ENCODE results near the gene UBXN4. TPM values are rescaled to one million over a fixed set of nuclear protein-coding genes. Genes with fewer than 3 reads are reported as not detected.

UBXN4 gene
- total and polyA plus RNA-seq, 2 donors (not counting 1 experiment from before 2014, with no cell fraction given): 41.7 to 113 TPM

GRCh38 chr2:135740206-135740605 lies 1.4 kb upstream of the UBXN4 start:
- H3K9me3 Mint-ChIP-seq (ENCODE audit: insufficient read depth): no peaks in the 10 kb centered on the region
- ChIA-PET CTCF (interaction anchor here (1.0 kb wide), 1 partner anchor 13 kb away, joined by 3 read pairs; no protein-coding TSS in a partner anchor), POLR2A (interaction anchor here (1.0 kb wide), 1 partner anchor 692 kb away, joined by 7 read pairs; no protein-coding TSS in a partner anchor)
- H3K27ac ChIP-seq (ENCODE audit: low read length in 2 of 2): no peak overlapping the region
- H3K79me2 ChIP-seq (ENCODE audit: control insufficient read depth, insufficient read depth, low read length): peaks cover 21% of the 10 kb centered on the region
- intact Hi-C loops (cut with micrococcal nuclease): loop anchor here (2.0 kb wide), 1 partner anchor 643 kb away; no protein-coding TSS in a partner anchor
- H3K27me3 ChIP-seq (replicated peaks in 1 of 4; ENCODE audit: control extremely low read depth in 1 of 4, control insufficient read depth in 3 of 4, insufficient read depth in 4 of 4, low read length in 3 of 4): no peaks in the 10 kb centered on the region
- 91% methylated on average over 3 of the region's 3 CpGs for WGBS (ENCODE audit: insufficient coverage)
- no peaks in the 10 kb centered on the region for H3K27me3 Mint-ChIP-seq
- H3K9ac ChIP-seq (ENCODE audit: low read length): no peak overlapping the region
- no peak overlapping the region for H3K4me3 Mint-ChIP-seq
- H3K4me3 ChIP-seq (ENCODE audit: control extremely low read depth in 1 of 5, extremely low read depth in 1 of 5, insufficient read depth in 1 of 5, low read depth in 2 of 5, low read length in 4 of 5): no peak overlapping the region
- H4K20me1 ChIP-seq (ENCODE audit: control insufficient read depth, insufficient read depth, low read length, poor library complexity, severe bottlenecking): no peaks in the 10 kb centered on the region
- no peaks in the 10 kb centered on the region for H3K36me3 ChIP-seq (replicated peaks in 1 of 2; ENCODE audit: control extremely low read depth in 1 of 2, control insufficient read depth in 1 of 2, extremely low read depth in 1 of 2, insufficient read depth in 2 of 2, low read length in 1 of 2)
- no peak for TF ChIP-seq EZH2 (IDR thresholded peaks at IDR 0.05; ENCODE audit: borderline replicate concordance, insufficient read depth, low read depth, low read length, poor library complexity, severe bottlenecking)
- TF ChIP-seq, protein P1, sequence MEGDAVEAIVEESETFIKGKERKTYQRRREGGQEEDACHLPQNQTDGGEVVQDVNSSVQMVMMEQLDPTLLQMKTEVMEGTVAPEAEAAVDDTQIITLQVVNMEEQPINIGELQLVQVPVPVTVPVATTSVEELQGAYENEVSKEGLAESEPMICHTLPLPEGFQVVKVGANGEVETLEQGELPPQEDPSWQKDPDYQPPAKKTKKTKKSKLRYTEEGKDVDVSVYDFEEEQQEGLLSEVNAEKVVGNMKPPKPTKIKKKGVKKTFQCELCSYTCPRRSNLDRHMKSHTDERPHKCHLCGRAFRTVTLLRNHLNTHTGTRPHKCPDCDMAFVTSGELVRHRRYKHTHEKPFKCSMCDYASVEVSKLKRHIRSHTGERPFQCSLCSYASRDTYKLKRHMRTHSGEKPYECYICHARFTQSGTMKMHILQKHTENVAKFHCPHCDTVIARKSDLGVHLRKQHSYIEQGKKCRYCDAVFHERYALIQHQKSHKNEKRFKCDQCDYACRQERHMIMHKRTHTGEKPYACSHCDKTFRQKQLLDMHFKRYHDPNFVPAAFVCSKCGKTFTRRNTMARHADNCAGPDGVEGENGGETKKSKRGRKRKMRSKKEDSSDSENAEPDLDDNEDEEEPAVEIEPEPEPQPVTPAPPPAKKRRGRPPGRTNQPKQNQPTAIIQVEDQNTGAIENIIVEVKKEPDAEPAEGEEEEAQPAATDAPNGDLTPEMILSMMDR (IDR thresholded peaks at IDR 0.05): no peak
- no peaks in the 10 kb centered on the region for H3K9me3 ChIP-seq (ENCODE audit: control extremely low read depth in 1 of 3, control insufficient read depth in 2 of 3, insufficient read depth in 1 of 3, low read length in 2 of 3)
- no peak overlapping the region for H3K27ac Mint-ChIP-seq
- DNase-seq: no peak
- no peak overlapping the region for H2AFZ ChIP-seq (ENCODE audit: insufficient read depth, low read depth, low read length, poor library complexity, severe bottlenecking)
- no peak overlapping the region for H3K4me2 ChIP-seq (replicated peaks; ENCODE audit: low read depth, low read length, poor library complexity, severe bottlenecking)
- H3K4me1 Mint-ChIP-seq: peaks cover 28% of the 10 kb centered on the region
- H3K4me1 ChIP-seq (ENCODE audit: control insufficient read depth in 2 of 2, insufficient read depth in 2 of 2, low read length in 2 of 2): peaks cover 9 to 17% of the 10 kb centered on the region in 2 donors
- no peak for ATAC-seq (ENCODE audit: low read depth)

DNA sequence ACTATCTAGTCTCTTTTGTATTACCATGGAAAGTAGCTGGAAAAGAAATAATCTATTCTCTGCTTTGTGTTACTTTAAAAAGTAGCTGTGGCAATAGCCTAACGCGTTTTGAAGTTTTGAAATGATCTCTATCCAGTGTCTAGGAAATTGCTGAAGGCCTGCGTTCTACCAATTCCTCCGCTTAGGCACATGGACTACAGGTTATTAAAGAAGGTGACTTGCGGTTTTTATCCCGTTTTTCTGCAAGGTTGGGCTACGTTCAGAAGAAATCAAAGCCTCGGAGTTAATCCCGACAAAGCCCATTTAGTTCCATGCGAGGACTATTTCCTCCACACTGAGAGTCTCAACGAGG lies 636 bp upstream of the UBXN4 start:
- Histone ChIP-seq H3K4me3 (ENCODE audit: control extremely low read depth in 1 of 5, extremely low read depth in 1 of 5, insufficient read depth in 1 of 5, low read depth in 2 of 5, low read length in 4 of 5) (no peak overlapping the region), H3K27me3 (replicated peaks in 1 of 4; ENCODE audit: control extremely low read depth in 1 of 4, control insufficient read depth in 3 of 4, insufficient read depth in 4 of 4, low read length in 3 of 4) (no peaks in the 10 kb centered on the region), H3K4me1 (ENCODE audit: control insufficient read depth in 2 of 2, insufficient read depth in 2 of 2, low read length in 2 of 2) (peaks cover 9 to 17% of the 10 kb centered on the region in 2 donors), H3K36me3 (replicated peaks in 1 of 2; ENCODE audit: control extremely low read depth in 1 of 2, control insufficient read depth in 1 of 2, extremely low read depth in 1 of 2, insufficient read depth in 2 of 2, low read length in 1 of 2) (peaks cover 0 to 1% of the 10 kb centered on the region in 2 experiments), H2AFZ (ENCODE audit: insufficient read depth, low read depth, low read length, poor library complexity, severe bottlenecking) (peak overlapping the region; percentile 83), H3K4me2 (replicated peaks; ENCODE audit: low read depth, low read length, poor library complexity, severe bottlenecking) (peak overlapping the region; percentile 22), H3K9me3 (ENCODE audit: control extremely low read depth in 1 of 3, control insufficient read depth in 2 of 3, insufficient read depth in 1 of 3, low read length in 2 of 3) (no peaks in the 10 kb centered on the region), H3K27ac (ENCODE audit: low read length in 2 of 2) (peak overlapping the region in 1 of 2 donors; percentile 95), H3K9ac (ENCODE audit: low read length) (no peak overlapping the region), H3K79me2 (ENCODE audit: control insufficient read depth, insufficient read depth, low read length) (peaks cover 29% of the 10 kb centered on the region), H4K20me1 (ENCODE audit: control insufficient read depth, insufficient read depth, low read length, poor library complexity, severe bottlenecking) (no peaks in the 10 kb centered on the region)
- Mint-ChIP-seq H3K27me3 (no peaks in the 10 kb centered on the region), H3K4me1 (peaks cover 31% of the 10 kb centered on the region), H3K27ac (no peak overlapping the region), H3K9me3 (ENCODE audit: insufficient read depth) (no peaks in the 10 kb centered on the region), H3K4me3 (no peak overlapping the region)
- ATAC-seq (ENCODE audit: low read depth) (no peak), DNase-seq (no peak)
- TF ChIP-seq EZH2 (IDR thresholded peaks at IDR 0.05; ENCODE audit: borderline replicate concordance, insufficient read depth, low read depth, low read length, poor library complexity, severe bottlenecking): no peak
- TF ChIP-seq, protein P1 (IDR thresholded peaks at IDR 0.05): no peak
- intact Hi-C loops (cut with micrococcal nuclease): loop anchor here (1.0 to 2.0 kb wide), 4 partner anchors 135 to 823 kb away; partner anchors contain the start of genes CCNT2, MCM6 and RAB3GAP1
- ChIA-PET CTCF (no interaction called here), POLR2A (interaction anchor here (0.7 to 1.0 kb wide), 2 partner anchors 693 to 1536 kb away, joined by 4 to 7 read pairs; no protein-coding TSS in a partner anchor)
- 92% methylated on average over 11 of the region's 11 CpGs for WGBS (ENCODE audit: insufficient coverage)
